CD14-positive monocyte (primary cell): ENCODE measurements around the gene DDX51. TPM values are rescaled to one million over a fixed set of nuclear protein-coding genes. Genes with fewer than 3 reads are reported as not detected.
A peak's percentile ranks its signal among the peaks of the same experiment; 100 is the strongest.

Source experiments
- DNase-seq, 3 donors: peaks; one replicate each; pipeline ENCODE4 v3.0.0-alpha.2; 2011 to 2022
- H2AFZ ChIP-seq: 2 replicates; pipeline ENCODE4 v1.6.0; 2012; ENCODE audit warnings: mild to moderate bottlenecking, low read depth, low read length, inconsistent platforms; ENCODE audit not compliant: insufficient read depth, poor library complexity, severe bottlenecking
- H3K27ac ChIP-seq, 2 donors: 1 replicate in 1 of 2; 2 replicates in 1 of 2; pipeline ENCODE4 v1.5.1; 2012 to 2013; ENCODE audit warnings: low read length in 2 of 2, control low read depth in 1 of 2, inconsistent platforms in 1 of 2, low read depth in 1 of 2, mild to moderate bottlenecking in 1 of 2
- H3K27me3 ChIP-seq, 2 donors: one replicate each; pipeline versions ENCODE4 v1.6.0 to v1.6.1; 2011 to 2013; ENCODE audit warnings: low read length in 2 of 2; ENCODE audit not compliant: control insufficient read depth in 2 of 2, insufficient read depth in 2 of 2
- H3K36me3 ChIP-seq, 2 donors: replicated peaks in 1 of 2; 1 replicate in 1 of 2; 2 replicates in 1 of 2; pipeline versions ENCODE4 v1.5.1 to v1.6.1; 2012 to 2013; ENCODE audit warnings: low read length in 2 of 2, control low read depth in 1 of 2, inconsistent platforms in 1 of 2, mild to moderate bottlenecking in 1 of 2; ENCODE audit not compliant: insufficient read depth in 2 of 2, control insufficient read depth in 1 of 2
- H3K4me1 ChIP-seq, 2 donors: 1 replicate in 1 of 2; 2 replicates in 1 of 2; pipeline versions ENCODE4 v1.5.1 to v1.6.1; 2012 to 2013; ENCODE audit warnings: low read length in 2 of 2, control low read depth in 1 of 2, inconsistent platforms in 1 of 2, mild to moderate bottlenecking in 1 of 2, moderate library complexity in 1 of 2; ENCODE audit not compliant: insufficient read depth in 2 of 2, control insufficient read depth in 1 of 2
- H3K4me2 ChIP-seq: replicated peaks from 2 replicates; pipeline ENCODE3; 2012; ENCODE audit warnings: low read length, moderate library complexity, mild to moderate bottlenecking; ENCODE audit not compliant: poor library complexity, severe bottlenecking; ENCODE audit errors: extremely low read depth
- H3K4me3 ChIP-seq, 3 experiments: fragments of 200-600 bp in 1 of 3; sonication (generic) in 1 of 3; replicated peaks in 1 of 3; 1 replicate in 2 of 3; 2 replicates in 1 of 3; pipeline ENCODE4 v1.5.1; 2011 to 2013; ENCODE audit warnings: low read length in 3 of 3, mild to moderate bottlenecking in 3 of 3, control low read depth in 2 of 3, low read depth in 2 of 3, inconsistent platforms in 1 of 3, moderate library complexity in 1 of 3
- H3K79me2 ChIP-seq: 2 replicates; pipeline ENCODE4 v1.6.0; 2012; ENCODE audit warnings: mild to moderate bottlenecking, control low read depth, inconsistent platforms, low read length, moderate library complexity; ENCODE audit not compliant: insufficient read depth
- H3K9ac ChIP-seq: 2 replicates; pipeline ENCODE4 v1.6.0; 2017; ENCODE audit warnings: low read length, mild to moderate bottlenecking; ENCODE audit not compliant: insufficient read depth, poor library complexity, severe bottlenecking
- H3K9me3 ChIP-seq, 2 donors: replicated peaks in 1 of 2; 1 replicate in 1 of 2; 2 replicates in 1 of 2; pipeline versions ENCODE4 v1.5.1 to v1.6.1; 2012 to 2013; ENCODE audit warnings: low read length in 2 of 2, control low read depth in 1 of 2; ENCODE audit not compliant: control insufficient read depth in 1 of 2, insufficient read depth in 1 of 2
- H4K20me1 ChIP-seq: 2 replicates; pipeline ENCODE4 v1.6.0; 2012; ENCODE audit warnings: mild to moderate bottlenecking, low read length, control low read depth, moderate library complexity; ENCODE audit not compliant: insufficient read depth
- H3K27ac Mint-ChIP-seq, 7 donors: one replicate each; pipeline ENCODE4 v1.8.0; 2020; ENCODE audit warnings: mild to moderate bottlenecking in 7 of 7, mixed read lengths in 7 of 7, moderate library complexity in 6 of 7, inconsistent platforms in 2 of 7
- H3K27me3 Mint-ChIP-seq, 3 donors: one replicate each; pipeline ENCODE4 v1.8.0; 2021 to 2022; ENCODE audit warnings: low read depth in 3 of 3, mild to moderate bottlenecking in 3 of 3, mixed read lengths in 3 of 3, moderate library complexity in 3 of 3, inconsistent platforms in 1 of 3
- H3K36me3 Mint-ChIP-seq, 2 donors: one replicate each; pipeline ENCODE4 v1.8.0; 2020; ENCODE audit warnings: mixed read lengths in 2 of 2, inconsistent platforms in 1 of 2, mild to moderate bottlenecking in 1 of 2
- H3K4me1 Mint-ChIP-seq: one replicate; pipeline ENCODE4 v1.8.0; 2020; ENCODE audit warnings: mild to moderate bottlenecking, mixed read lengths
- H3K4me3 Mint-ChIP-seq, 2 donors: one replicate each; pipeline ENCODE4 v1.8.0; 2020; ENCODE audit warnings: mild to moderate bottlenecking in 2 of 2, mixed read lengths in 2 of 2, moderate library complexity in 1 of 2
- H3K9me3 Mint-ChIP-seq, 7 donors: one replicate each; pipeline ENCODE4 v1.8.0; 2020 to 2022; ENCODE audit warnings: mixed read lengths in 7 of 7, mild to moderate bottlenecking in 6 of 7, moderate library complexity in 6 of 7, inconsistent platforms in 2 of 7
- WGBS: methylation state at CpG from one replicate; pipeline ENCODE4 v1.1.5; 2013; ENCODE audit warnings: missing lambda C conversion rate; ENCODE audit not compliant: insufficient coverage; 5-methylcytosine and 5-hydroxymethylcytosine counted together
- intact Hi-C, 2 donors: fragments of 100-400 bp; cut with micrococcal nuclease; formaldehyde crosslinking; loops; one replicate each; pipeline versions ENCODE4 v1.15.0 to v1.15.1; 2023
- polyA plus RNA-seq, 3 donors: library from polyadenylated mRNA; depleted of rRNA in 1 of 3; unstranded in 2 of 3; stranded (reverse) in 1 of 3; fragments of 300-500 nt in 2 of 3; fragments of >200 nt in 1 of 3; fragmentation: Illumina TruSeq in 2 of 3; gene quantifications; 1 replicate in 2 of 3; 2 replicates in 1 of 3; pipeline ENCODE4 v1.2.3, GENCODE V29; 2012 to 2021
- TF ChIP-seq, protein P1 (sequence below): fragments of 200-600 bp; IDR thresholded peaks from one replicate; pipeline ENCODE4 v1.8.0; 2022; ENCODE audit warnings: antibody characterized with exemption, mild to moderate bottlenecking

DDX51 gene
- polyA plus RNA-seq, 3 donors = 1.7 to 24.9 (median 2.7) TPM

DNA sequence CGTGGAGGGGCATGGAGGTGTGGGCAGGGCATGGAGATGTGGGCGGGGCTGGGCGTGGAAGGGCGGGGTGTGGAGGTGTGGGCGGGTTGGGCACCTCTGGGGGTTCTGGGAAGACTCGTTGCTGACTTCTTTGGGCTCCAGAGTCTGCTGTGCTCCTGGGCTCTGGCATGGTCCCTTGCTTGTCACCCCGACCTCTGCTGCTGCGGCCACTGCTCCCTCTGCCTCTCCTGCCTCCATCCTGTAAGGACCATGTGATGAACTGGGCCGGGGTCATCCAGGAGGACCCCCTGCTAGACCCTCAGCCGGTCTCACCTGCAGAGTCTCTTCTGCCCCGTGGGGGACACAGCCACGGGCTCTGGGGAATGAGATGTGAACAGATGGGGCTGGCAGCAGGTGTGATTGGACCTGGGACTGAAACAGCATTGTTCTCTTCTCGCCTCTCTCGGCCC lies 15.5 kb upstream of the DDX51 start:
- Histone ChIP-seq H3K4me2 (no peak overlapping the region), H3K4me1 (peaks cover 19 to 21% of the 10 kb centered on the region in 2 donors), H3K9ac (no peak overlapping the region), H3K4me3 (no peak overlapping the region), H3K79me2 (no peaks in the 10 kb centered on the region), H3K27me3 (no peaks in the 10 kb centered on the region), H2AFZ (no peak overlapping the region), H3K9me3 (peaks cover 0 to 8% of the 10 kb centered on the region in 2 donors), H4K20me1 (no peaks in the 10 kb centered on the region), H3K36me3 (peaks cover 0 to 27% of the 10 kb centered on the region in 2 donors), H3K27ac (no peak overlapping the region)
- 93% methylated on average over 10 of the region's 14 CpGs for WGBS
- Mint-ChIP-seq H3K36me3 (no peaks in the 10 kb centered on the region), H3K9me3 (peaks cover 2 to 16% (median 6%) of the 10 kb centered on the region in 7 donors), H3K4me3 (no peak overlapping the region), H3K4me1 (peaks cover 18% of the 10 kb centered on the region), H3K27me3 (peaks cover 8 to 14% (median 10%) of the 10 kb centered on the region in 3 donors), H3K27ac (peak overlapping the region in 1 of 7 donors; percentile 68)
- DNase-seq = no peak
- intact Hi-C loops = loop anchor here in 1 of 2 donors (5.0 kb wide), 1 partner anchor 58 kb away; no protein-coding TSS in a partner anchor
- TF ChIP-seq, protein P1, sequence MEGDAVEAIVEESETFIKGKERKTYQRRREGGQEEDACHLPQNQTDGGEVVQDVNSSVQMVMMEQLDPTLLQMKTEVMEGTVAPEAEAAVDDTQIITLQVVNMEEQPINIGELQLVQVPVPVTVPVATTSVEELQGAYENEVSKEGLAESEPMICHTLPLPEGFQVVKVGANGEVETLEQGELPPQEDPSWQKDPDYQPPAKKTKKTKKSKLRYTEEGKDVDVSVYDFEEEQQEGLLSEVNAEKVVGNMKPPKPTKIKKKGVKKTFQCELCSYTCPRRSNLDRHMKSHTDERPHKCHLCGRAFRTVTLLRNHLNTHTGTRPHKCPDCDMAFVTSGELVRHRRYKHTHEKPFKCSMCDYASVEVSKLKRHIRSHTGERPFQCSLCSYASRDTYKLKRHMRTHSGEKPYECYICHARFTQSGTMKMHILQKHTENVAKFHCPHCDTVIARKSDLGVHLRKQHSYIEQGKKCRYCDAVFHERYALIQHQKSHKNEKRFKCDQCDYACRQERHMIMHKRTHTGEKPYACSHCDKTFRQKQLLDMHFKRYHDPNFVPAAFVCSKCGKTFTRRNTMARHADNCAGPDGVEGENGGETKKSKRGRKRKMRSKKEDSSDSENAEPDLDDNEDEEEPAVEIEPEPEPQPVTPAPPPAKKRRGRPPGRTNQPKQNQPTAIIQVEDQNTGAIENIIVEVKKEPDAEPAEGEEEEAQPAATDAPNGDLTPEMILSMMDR = no peak

DNA sequence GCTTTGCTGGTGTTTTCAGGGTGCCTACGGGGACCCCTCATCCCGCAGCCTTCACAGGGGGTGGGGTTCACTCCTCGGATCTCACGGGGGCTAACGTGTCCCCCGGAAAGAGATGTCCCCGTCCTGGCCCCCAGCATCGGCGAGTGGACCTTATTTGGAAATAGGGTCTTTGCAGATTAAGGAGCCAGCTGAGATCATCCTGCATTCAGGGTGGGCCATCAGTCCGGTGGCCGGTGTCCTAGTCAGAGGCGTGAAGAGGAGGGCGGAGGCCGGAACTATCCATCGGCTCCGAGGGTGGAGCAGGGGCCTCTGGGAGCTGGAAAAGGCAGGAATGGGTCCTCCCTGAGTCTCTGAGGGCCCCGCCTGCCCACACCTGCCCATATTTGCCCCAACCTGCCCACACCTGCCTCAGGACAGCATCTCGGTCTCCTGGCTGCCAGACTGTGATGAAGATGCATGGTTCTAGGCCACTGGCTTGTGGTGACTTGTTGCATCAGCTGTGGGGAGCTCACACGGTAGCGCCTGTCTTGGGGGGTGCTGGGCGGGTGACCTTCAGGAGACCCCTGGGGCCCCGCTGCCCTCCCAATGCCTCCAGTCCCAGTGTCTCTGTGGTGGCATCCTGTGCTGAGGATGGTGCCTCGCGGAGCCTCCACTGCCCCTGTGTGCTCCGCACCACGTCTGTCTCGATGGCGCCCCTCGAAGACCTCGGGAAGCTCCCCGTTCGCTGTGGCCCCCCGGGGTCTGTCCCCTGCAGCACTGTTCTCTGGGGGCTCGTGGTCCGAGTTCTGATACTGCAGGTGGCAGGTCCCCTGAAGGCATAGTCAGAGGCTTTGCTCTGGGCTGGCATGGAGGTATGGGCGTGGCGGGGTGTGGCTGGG lies 14.8 kb upstream of the DDX51 start:
- no peak overlapping the region for H2AFZ ChIP-seq
- TF ChIP-seq, protein P1 = no peak
- H3K9me3 ChIP-seq = peaks cover 0 to 8% of the 10 kb centered on the region in 2 donors
- Mint-ChIP-seq H3K36me3 (no peaks in the 10 kb centered on the region), H3K27ac (no peak overlapping the region), H3K4me1 (peaks cover 22% of the 10 kb centered on the region), H3K27me3 (peaks cover 7 to 10% (median 8%) of the 10 kb centered on the region in 3 donors), H3K9me3 (peaks cover 0 to 14% (median 6%) of the 10 kb centered on the region in 7 donors), H3K4me3 (no peak overlapping the region)
- H3K4me3 ChIP-seq = no peak overlapping the region
- H3K4me1 ChIP-seq = peaks cover 22 to 26% of the 10 kb centered on the region in 2 donors
- peaks cover 0 to 27% of the 10 kb centered on the region in 2 donors for H3K36me3 ChIP-seq
- 92% methylated on average over 34 of the region's 37 CpGs for WGBS
- no peak overlapping the region for H3K9ac ChIP-seq
- H3K27me3 ChIP-seq = no peaks in the 10 kb centered on the region
- no peak overlapping the region for H3K27ac ChIP-seq
- no peak for DNase-seq
- intact Hi-C loops = no loop called here
- H3K79me2 ChIP-seq = no peaks in the 10 kb centered on the region
- H4K20me1 ChIP-seq = no peaks in the 10 kb centered on the region
- no peak overlapping the region for H3K4me2 ChIP-seq
